Muscle layer of duodenum (tissue), 2 donors: ENCODE data around the gene ABTB2.

Experiments used
- H3K27ac ChIP-seq: one replicate; pipeline ENCODE4 v1.7.0; 2013; ENCODE audit warnings: mild to moderate bottlenecking, low read length
- H3K27me3 ChIP-seq: one replicate; pipeline ENCODE4 v1.7.0; 2013; ENCODE audit warnings: low read depth, mild to moderate bottlenecking, control low read depth, low read length
- H3K36me3 ChIP-seq, 2 donors: one replicate each; pipeline ENCODE4 v1.7.0; 2013; ENCODE audit warnings: low read length in 2 of 2, control low read depth in 1 of 2, mild to moderate bottlenecking in 1 of 2; ENCODE audit not compliant: insufficient read depth in 2 of 2, control insufficient read depth in 1 of 2
- H3K4me1 ChIP-seq, 2 donors: one replicate each; pipeline ENCODE4 v1.7.0; 2013; ENCODE audit warnings: low read length in 2 of 2, mild to moderate bottlenecking in 2 of 2, control low read depth in 1 of 2, moderate library complexity in 1 of 2; ENCODE audit not compliant: insufficient read depth in 2 of 2, control insufficient read depth in 1 of 2
- H3K4me3 ChIP-seq, 2 donors: one replicate each; pipeline ENCODE4 v1.7.0; 2013; ENCODE audit warnings: low read length in 2 of 2, low read depth in 1 of 2, mild to moderate bottlenecking in 1 of 2
- H3K9me3 ChIP-seq, 2 donors: one replicate each; pipeline ENCODE4 v1.7.0; 2013; ENCODE audit warnings: low read length in 2 of 2, control low read depth in 1 of 2, mild to moderate bottlenecking in 1 of 2; ENCODE audit not compliant: control insufficient read depth in 1 of 2
- donor health status: healthy.

The ABTB2 gene

DNA sequence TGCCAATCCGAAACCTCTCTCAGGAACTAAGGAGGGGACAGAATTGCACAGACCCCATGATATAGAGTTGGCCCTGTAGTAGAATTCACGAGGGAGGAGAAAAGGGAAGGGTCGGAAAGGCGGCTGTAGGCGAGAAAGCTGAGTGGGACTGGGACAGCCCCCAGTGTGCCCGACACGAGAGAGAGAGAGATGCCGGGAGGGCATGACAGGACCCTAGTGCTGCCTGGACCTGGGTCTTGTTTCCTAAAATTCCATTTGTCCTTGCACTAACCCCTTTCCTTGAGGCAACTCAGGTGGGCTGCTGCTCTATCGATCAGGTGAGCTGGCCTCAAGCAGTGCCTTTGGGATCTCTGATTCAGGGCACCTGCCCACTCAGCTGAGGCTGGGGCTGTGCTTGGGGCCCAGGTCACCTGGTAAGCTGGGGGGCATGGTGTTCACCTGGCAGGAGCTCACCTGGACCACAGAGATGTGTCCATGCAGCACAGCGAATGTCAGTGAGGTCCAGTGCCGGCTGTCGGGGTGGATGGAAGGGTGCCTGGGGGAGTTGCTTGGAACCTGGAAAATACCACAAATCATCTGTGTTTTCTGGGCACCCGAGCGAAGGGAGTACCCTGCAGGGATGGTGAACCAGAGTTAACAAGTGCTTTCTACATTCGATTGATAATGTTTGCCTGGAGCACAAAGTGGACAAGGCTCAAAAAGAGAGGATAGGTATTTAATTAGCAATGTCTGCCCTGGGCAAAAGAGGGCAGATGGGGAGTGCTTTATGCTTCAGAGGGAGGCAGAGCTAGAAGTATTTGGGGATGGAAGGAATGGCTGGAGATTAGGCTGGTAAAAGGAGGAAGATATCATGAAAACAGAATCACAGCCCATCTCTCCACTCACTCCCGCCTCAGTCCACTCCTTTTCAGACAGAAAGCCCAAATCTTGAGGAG, 190.7 kb downstream of the ABTB2 start:
- H3K4me1 ChIP-seq = no peaks in the 10 kb centered on the region
- H3K27ac ChIP-seq = no peak overlapping the region
- no peaks in the 10 kb centered on the region for H3K9me3 ChIP-seq
- no peak overlapping the region for H3K4me3 ChIP-seq
- H3K27me3 ChIP-seq = no peaks in the 10 kb centered on the region
- H3K36me3 ChIP-seq = peaks cover 6 to 8% of the 10 kb centered on the region in 2 donors

DNA sequence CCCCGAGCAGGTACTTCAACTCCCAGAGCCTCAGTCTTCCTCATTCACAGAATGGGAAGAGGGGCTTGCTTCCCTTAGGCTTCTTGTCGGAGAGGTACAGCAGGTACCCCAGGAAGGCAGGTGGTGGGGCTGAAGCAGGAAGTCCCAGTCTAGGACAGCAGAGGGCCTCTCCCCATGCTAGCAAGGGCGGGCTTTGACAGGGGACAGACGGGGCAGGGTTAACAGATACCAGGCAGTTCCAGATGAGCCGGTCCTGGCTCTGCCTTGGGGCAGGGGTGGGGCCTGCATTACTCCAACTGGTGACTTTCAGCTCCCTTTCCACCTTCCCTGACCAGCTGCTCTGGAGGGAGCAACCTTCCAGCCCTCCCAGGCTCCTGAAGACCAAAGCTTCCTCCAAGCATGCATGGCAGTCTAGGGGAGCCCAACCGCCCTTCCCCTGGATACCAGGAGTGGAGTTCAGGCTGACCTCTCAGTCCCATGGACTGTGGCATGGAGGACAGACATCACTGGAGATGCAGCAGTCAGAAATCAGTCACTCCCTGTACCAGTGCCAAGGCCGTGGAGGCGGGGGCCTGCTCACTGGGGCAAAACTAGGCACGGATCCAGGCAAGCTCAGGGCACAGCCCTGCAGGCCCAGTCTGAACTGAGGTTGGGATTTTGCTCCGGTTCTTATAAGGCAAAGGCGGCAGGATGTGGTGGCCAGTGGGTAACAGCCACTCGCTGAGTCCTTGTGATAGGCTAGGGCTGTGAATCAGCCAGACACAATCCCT, 191.8 kb downstream of the ABTB2 start:
- Histone ChIP-seq H3K4me3 (no peak overlapping the region), H3K4me1 (no peaks in the 10 kb centered on the region), H3K9me3 (no peaks in the 10 kb centered on the region), H3K27me3 (no peaks in the 10 kb centered on the region), H3K27ac (no peak overlapping the region), H3K36me3 (peaks cover 8 to 14% of the 10 kb centered on the region in 2 donors)

DNA sequence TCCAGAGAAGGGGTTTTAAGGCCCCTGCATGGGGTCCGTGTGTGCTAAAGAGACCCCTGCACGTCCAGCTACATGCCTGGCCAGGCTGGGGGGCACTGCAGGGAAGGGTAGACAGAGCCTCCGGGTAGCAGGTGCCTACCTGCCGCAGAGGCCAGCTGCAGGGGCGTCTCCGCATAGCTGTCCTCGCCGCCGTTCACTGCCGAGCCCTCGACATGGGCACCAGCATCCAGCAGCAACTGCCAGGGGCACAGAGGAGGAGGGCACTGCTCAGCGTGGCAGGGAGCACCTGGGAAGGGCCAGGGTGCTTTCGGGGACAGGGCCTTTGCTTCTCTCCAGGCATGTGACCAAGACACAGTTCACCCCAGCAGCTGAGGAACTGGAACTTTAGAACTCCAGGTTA, 192.7 kb downstream of the ABTB2 start:
- H3K36me3 ChIP-seq = peaks cover 6 to 18% of the 10 kb centered on the region in 2 donors
- no peaks in the 10 kb centered on the region for H3K27me3 ChIP-seq
- H3K27ac ChIP-seq = no peak overlapping the region
- no peak overlapping the region for H3K4me3 ChIP-seq
- no peaks in the 10 kb centered on the region for H3K9me3 ChIP-seq
- no peaks in the 10 kb centered on the region for H3K4me1 ChIP-seq

DNA sequence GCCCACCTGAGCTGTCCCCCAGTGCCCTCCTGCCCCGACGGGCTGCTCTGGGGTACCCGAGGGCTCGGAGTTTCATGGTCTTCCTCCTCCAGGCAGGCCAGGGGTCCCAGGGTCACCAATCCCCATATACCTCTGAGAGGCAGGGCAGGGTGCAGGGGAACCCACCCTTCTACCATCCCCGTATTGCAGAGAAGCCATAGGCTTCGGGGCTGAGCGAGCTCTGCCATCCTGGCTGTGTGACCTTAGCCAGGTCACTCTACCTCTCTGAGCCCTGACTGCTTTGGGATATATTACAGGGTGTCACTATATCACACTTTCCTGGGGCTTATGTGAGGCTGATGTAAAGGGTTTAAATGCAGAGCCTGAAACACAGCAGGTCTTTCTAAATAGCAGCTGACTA, 195.0 kb downstream of the ABTB2 start:
- Histone ChIP-seq H3K36me3 (peaks cover 7 to 33% of the 10 kb centered on the region in 2 donors), H3K4me1 (no peaks in the 10 kb centered on the region)

DNA sequence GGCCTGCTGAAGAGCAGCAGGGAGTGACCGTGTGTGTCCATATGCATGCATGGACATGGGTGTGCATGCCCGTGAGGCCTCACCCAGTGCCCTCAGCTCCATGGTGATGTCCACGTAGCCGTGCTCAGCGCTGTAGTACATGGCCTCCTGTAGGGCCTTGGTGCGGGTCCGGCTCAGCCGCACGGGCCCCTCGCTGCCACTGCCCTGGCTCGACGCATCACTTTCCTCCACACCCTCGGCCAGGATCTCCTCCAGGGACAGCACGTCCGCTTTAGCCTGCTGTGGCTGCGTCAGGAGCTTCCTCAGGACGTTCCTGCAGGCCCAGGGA, 195.4 kb downstream of the ABTB2 start:
- Histone ChIP-seq H3K4me1 (no peaks in the 10 kb centered on the region), H3K4me3 (no peak overlapping the region), H3K36me3 (peaks cover 7 to 33% of the 10 kb centered on the region in 2 donors), H3K27me3 (no peaks in the 10 kb centered on the region), H3K27ac (no peak overlapping the region), H3K9me3 (no peaks in the 10 kb centered on the region)

More for the DNA sequence above, 195.0 kb downstream of the ABTB2 start:
- Histone ChIP-seq H3K4me3 (no peak overlapping the region), H3K27ac (no peak overlapping the region), H3K9me3 (no peaks in the 10 kb centered on the region), H3K27me3 (no peaks in the 10 kb centered on the region)

DNA sequence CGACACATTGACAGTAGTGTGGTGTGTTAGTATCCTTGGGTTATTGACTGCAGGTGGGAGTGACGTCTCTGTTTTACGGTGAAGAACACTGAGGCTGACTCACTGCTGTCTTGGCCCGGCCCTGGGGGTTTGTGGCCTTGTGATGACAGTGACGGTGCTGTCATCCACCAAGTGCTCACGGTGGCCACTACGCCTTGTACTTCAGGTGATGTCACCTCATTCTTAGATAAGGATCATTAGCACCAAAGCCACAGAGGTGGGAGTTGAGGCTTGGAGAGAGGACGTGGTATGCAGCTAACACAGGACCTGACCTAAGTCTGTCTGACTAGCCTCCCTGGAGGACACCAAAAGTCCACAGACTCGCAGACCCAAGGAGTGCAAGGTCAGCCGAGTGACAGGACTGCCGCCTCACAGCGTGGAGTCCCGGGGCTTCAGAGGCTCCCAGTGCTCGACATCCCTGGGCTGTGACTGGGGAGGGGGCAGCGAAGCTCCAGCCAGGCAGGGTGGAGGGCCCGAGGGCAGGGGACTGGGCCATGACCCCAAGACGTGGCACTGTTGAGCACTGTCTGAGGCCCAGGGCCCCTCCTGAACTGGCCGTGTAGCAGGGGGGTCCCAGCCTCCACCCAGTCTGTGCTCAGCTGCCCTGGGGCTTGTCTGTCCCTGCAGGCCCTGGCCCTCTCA, 195.9 kb downstream of the ABTB2 start:
- Histone ChIP-seq H3K4me3 (no peak overlapping the region), H3K27ac (no peak overlapping the region), H3K36me3 (peaks cover 7 to 33% of the 10 kb centered on the region in 2 donors), H3K4me1 (no peaks in the 10 kb centered on the region), H3K27me3 (no peaks in the 10 kb centered on the region), H3K9me3 (no peaks in the 10 kb centered on the region)

DNA sequence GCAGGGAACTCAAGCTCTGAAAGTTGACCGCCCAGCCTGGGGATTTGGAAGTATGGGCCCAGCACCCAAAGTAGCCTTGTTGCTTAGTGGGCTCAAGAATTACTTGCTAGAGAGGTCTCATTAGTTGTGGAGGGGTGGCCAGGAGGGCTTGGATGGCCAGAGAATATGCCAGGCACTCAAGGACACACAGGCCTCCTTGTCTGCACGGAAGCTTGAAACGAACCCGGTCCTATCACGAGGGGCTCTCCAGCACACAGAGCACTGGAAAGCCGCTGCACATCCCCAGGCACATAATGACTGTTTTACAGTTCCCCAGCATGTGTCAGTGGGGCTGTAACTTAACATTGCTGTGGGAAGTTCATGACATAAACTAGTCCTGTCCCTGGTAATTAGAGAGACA, 196.4 kb downstream of the ABTB2 start:
- no peak overlapping the region for H3K27ac ChIP-seq
- H3K4me3 ChIP-seq = no peak overlapping the region
- H3K36me3 ChIP-seq = peaks cover 7 to 33% of the 10 kb centered on the region in 2 donors
- H3K4me1 ChIP-seq = peaks cover 0 to under 1% of the 10 kb centered on the region in 2 donors
- H3K27me3 ChIP-seq = no peaks in the 10 kb centered on the region
- no peaks in the 10 kb centered on the region for H3K9me3 ChIP-seq

DNA sequence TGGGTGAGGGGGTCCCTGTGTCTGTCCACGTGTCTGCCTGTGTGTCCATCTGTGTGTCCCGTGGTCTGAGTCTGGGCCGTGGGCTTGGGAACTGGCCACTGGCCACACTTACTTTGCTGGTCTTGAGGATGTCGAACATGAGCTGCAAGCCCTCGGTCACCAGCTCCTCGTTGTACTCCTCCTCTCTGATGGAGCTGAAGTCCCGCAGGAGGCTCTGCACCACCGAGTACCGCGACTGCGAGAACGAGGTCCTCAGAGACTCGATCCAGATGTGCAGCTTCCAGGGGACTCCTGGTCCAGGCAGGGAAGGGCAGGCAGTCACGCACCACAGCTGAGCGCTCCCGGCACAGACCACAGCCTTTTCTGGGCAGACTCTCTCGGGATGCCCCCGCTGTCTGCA, 197.0 kb downstream of the ABTB2 start:
- no peaks in the 10 kb centered on the region for H3K27me3 ChIP-seq
- no peak overlapping the region for H3K27ac ChIP-seq
- no peaks in the 10 kb centered on the region for H3K9me3 ChIP-seq
- no peak overlapping the region for H3K4me3 ChIP-seq
- peaks cover 0 to 6% of the 10 kb centered on the region in 2 donors for H3K4me1 ChIP-seq
- H3K36me3 ChIP-seq = peaks cover 7 to 33% of the 10 kb centered on the region in 2 donors

DNA sequence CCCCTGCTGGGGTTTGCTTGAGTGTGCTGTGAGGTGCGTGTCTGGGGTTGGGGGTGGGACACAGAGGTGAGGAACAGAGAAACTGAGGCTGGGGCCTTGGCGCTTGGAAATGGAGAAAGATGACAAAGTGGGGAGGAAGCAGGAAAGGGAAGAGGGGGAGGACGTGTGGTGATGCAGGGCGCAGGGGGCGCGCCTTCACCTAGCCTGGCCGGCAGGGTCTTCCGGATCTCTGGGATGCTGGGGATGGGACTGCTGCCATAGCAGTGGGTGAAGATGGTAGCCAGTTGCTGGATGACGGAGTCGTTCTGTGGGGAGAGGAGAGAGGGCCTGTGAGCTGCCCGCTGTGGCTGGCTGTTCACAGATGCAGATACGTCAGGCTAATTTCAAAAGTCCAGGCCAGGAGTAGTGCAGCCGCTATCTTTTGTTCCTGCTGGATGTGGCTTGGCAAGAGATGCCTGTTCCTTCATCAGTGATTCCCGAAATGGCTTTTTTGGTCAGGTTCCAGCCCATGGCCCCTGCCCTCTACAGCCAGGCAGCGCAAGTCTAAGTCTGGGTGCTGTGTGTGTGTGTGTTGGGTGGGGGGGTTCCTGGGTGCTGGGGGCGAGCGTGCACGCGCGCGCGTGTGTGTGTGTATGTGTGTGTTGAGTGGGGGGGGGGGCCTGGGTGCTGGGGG, 197.6 kb downstream of the ABTB2 start:
- Histone ChIP-seq H3K4me1 (peaks cover 0 to 12% of the 10 kb centered on the region in 2 donors), H3K4me3 (no peak overlapping the region), H3K9me3 (no peaks in the 10 kb centered on the region), H3K27ac (no peak overlapping the region), H3K36me3 (peaks cover 7 to 33% of the 10 kb centered on the region in 2 donors), H3K27me3 (no peaks in the 10 kb centered on the region)

DNA sequence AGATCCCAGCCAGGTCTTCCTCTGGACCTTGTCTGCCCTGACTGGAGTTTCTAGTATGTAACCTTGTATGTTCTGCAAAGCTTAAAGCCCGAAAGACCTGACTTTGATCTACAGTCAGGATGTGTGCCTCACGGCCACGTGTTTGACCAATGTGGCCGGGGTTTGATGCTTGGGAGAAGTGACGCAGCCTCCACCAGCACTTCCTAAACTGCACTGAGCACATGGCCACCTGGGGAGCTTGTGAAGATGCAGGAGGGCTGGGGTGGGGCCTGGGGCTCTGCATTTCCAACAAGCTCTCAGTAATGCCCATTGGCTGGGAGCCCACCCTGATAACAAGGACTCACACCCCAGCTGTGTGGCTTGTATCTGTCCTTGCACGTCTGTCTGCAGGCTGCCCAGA, 199.1 kb downstream of the ABTB2 start:
- Histone ChIP-seq H3K27ac (no peak overlapping the region), H3K4me3 (no peak overlapping the region), H3K9me3 (no peaks in the 10 kb centered on the region), H3K36me3 (peaks cover 7 to 33% of the 10 kb centered on the region in 2 donors), H3K27me3 (no peaks in the 10 kb centered on the region), H3K4me1 (peaks cover 0 to 23% of the 10 kb centered on the region in 2 donors)
